Mesothelial cell of epicardium (in vitro differentiated cells): Measurements from ENCODE around the gene PROP1. TPM values are rescaled to one million over a fixed set of nuclear protein-coding genes. Genes with fewer than 3 reads are reported as not detected.
"Not testable (repeated sequence)": the region's sequence is repeated elsewhere in the genome, so short reads cannot be mapped to it uniquely, and the experiment has no call there.

ENCODE experiments used
- DNase-seq, 2 experiments: peaks; one replicate each; pipeline ENCODE4 v3.0.0; 2021; ENCODE audit warnings: low spot score in 2 of 2; ENCODE audit not compliant: unreplicated experiment in 2 of 2
- H3K27ac Mint-ChIP-seq: 2 replicates; pipeline ENCODE4 v1.8.0; 2021; ENCODE audit warnings: mixed read lengths
- H3K27me3 Mint-ChIP-seq: 2 replicates; pipeline ENCODE4 v1.8.0; 2021; ENCODE audit warnings: low read depth, mixed read lengths
- H3K36me3 Mint-ChIP-seq: 2 replicates; pipeline ENCODE4 v1.8.0; 2021; ENCODE audit warnings: mixed read lengths
- H3K4me1 Mint-ChIP-seq: 2 replicates; pipeline ENCODE4 v1.8.0; 2021; ENCODE audit warnings: mixed read lengths
- H3K4me3 Mint-ChIP-seq: 2 replicates; pipeline ENCODE4 v1.8.0; 2021; ENCODE audit warnings: mild to moderate bottlenecking, moderate library complexity, mixed read lengths
- H3K9me3 Mint-ChIP-seq: 2 replicates; pipeline ENCODE4 v1.8.0; 2021; ENCODE audit warnings: mixed read lengths
- total RNA-seq: library from RNA; stranded (reverse); gene quantifications from 3 replicates; pipeline ENCODE4 v1.2.1, GENCODE V29; 2021

Gene PROP1
- total RNA-seq, 1 donor from 2014 or later = not detected

DNA sequence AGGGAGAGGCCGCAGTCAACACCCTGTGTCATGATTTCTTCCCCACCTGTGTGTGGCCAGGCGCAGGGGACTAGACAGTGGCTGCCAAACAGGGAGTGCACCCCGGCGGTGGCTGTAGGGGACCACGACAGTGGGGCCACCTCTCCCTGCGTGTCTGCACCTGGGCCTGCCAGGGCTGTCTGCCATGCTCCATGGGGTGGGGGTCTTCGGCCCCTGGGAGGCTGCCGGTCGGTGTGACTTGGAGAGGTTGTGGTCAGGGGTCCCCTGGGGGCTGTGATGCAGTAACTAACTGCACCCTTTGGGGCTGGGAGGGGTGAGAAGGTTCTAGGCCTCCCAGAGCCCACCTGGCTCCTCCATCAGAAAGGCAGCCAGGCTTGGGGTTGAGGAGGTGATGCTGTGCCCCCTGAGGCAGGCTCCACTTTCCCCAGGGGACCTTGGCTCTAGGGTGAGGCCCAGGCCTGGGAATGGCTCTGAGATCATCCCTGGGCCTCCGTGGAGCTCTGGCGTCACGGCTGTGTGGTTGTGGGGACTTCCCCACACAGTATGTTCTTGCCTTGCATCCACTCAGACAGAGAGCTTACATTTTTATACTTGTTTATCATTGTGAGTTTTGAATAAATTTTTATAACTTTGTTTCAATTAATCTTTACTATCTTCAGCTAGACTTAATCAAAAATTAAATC lies 50.3 kb downstream of the PROP1 start:
- not testable (repeated sequence) for H3K36me3 Mint-ChIP-seq, H3K4me3 Mint-ChIP-seq, H3K27ac Mint-ChIP-seq, DNase-seq, H3K4me1 Mint-ChIP-seq, H3K27me3 Mint-ChIP-seq, H3K9me3 Mint-ChIP-seq

DNA sequence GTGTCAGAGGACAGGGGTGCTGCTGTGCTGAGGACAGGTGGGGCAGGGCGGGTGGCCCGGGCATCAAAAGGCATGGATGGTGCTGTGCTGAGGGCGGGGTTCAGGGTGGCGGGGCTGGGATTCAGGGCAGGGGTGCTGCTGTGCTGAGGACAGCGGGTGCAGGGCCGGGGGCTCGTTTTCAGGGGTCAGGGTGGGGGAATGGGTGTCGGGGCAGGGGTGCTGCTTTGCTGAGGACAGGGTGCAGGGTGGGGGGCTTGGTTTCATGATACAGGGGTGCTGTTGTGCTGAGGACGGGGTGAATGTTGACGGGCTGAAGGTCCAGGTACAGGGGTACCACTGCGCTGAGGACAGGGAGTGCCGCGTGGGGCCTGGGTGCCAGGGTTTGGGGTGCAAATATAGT lies 50.9 kb downstream of the PROP1 start:
- not testable (repeated sequence) for H3K9me3 Mint-ChIP-seq, H3K27ac Mint-ChIP-seq, H3K4me1 Mint-ChIP-seq, H3K36me3 Mint-ChIP-seq, DNase-seq, H3K27me3 Mint-ChIP-seq, H3K4me3 Mint-ChIP-seq

DNA sequence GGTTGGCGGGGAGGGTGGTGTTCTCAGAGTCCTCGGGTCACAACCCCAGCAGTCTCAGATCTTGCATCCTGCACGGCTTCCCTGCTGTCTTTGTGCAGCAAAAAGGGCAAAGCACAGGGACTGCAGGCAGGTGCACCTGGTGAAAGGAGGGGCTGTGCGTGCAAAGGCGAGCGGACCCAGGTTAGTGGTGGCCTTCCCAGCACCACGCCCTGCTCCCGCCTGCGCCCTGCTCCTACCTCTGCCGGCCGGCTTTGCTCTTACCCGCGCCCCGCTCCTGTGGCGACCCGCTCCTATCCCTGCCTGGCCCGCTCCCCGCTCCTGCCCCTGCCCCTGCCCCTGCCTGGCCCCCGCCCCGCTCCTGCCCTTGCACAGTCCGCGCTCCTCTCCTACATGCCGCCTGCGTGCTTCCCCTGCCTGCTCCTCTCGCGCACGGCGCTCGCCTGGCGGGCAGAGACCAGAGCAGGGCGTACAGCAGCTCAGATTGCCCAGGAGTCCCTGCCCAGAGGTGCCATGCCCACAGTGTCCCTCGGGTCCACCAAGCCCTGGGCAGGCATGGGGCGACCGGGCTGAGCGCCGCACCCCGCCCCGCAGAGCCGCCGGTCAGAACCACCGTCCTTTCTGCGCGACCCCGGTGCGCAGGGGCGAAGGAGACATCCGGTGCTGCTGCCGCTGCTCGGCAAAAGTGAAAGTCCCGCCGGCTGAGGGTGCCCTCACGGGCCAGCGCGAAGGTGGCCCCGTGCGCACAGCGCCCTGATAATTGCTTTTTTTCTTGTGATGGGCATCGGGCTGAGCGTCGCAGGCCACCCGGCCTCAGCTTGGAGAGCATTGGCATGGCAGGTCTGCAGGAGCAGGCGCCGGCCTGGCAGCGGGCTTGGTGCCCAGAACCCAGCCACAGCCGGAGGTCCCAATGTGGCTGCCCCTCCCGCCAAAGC lies 52.0 kb downstream of the PROP1 start:
- H3K36me3 Mint-ChIP-seq, H3K4me1 Mint-ChIP-seq, DNase-seq, H3K27me3 Mint-ChIP-seq, H3K4me3 Mint-ChIP-seq, H3K27ac Mint-ChIP-seq, H3K9me3 Mint-ChIP-seq: not testable (repeated sequence)

DNA sequence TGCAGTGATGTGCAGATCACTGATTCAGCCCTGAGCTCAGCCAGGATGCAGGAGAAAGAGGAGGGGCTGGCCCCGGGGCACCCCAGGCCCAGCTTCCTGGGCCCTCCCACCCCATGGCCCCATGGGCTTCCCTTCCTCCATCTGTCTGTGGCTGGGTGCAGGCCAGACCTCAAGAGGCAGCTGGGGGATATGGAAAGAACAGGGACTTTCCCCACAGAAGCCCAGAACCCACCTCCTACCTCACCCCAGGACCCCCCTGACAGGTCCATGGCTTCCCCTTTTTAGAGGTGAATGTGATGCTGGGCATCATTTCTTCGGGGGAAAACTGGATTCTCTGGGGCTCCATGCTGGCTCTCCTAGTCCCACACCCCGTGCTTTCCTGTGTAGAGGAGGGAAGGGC lies 53.1 kb downstream of the PROP1 start:
- peaks cover 11% of the 10 kb centered on the region for H3K27me3 Mint-ChIP-seq
- not testable (repeated sequence) for DNase-seq, H3K4me1 Mint-ChIP-seq, H3K9me3 Mint-ChIP-seq, H3K27ac Mint-ChIP-seq, H3K36me3 Mint-ChIP-seq, H3K4me3 Mint-ChIP-seq

Other genes starting within 250 kb of the PROP1 start
- 0.04 TPM in 1 of 3 replicates, not detected in the others for gene FAM153A, start 213.3 kb downstream of the PROP1 start, total RNA-seq
- gene N4BP3, start 117.3 kb upstream of the PROP1 start, total RNA-seq = 1.8 to 2.3 TPM (median 2.1 TPM) in 3 replicates
- 32.6 to 34.5 TPM (median 34.0 TPM) in 3 replicates for gene RMND5B, start 134.8 kb upstream of the PROP1 start, total RNA-seq
- gene NHP2, start 157.6 kb upstream of the PROP1 start, total RNA-seq = 112 to 120 TPM (median 116 TPM) in 3 replicates
- not detected in 3 replicates for gene GMCL2, start 191.1 kb upstream of the PROP1 start, total RNA-seq
- 198 to 209 TPM (median 204 TPM) in 3 replicates for gene HNRNPAB, start 208.3 kb upstream of the PROP1 start, total RNA-seq
- gene PHYKPL, start 236.6 kb upstream of the PROP1 start, total RNA-seq = 128 to 137 TPM (median 137 TPM) in 3 replicates